GM19043 (cell line): ENCODE results near the gene LDB3.
"Not testable (repeated sequence)": the region's sequence is repeated elsewhere in the genome, so short reads cannot be mapped to it uniquely, and the experiment has no call there.

Experiments used
- ATAC-seq: cut with Tn5 transposase; IDR thresholded peaks from one replicate; pipeline ENCODE4 v1.9.1; 2021; ENCODE audit warnings: low read depth; ENCODE audit not compliant: unreplicated experiment

Gene LDB3

DNA sequence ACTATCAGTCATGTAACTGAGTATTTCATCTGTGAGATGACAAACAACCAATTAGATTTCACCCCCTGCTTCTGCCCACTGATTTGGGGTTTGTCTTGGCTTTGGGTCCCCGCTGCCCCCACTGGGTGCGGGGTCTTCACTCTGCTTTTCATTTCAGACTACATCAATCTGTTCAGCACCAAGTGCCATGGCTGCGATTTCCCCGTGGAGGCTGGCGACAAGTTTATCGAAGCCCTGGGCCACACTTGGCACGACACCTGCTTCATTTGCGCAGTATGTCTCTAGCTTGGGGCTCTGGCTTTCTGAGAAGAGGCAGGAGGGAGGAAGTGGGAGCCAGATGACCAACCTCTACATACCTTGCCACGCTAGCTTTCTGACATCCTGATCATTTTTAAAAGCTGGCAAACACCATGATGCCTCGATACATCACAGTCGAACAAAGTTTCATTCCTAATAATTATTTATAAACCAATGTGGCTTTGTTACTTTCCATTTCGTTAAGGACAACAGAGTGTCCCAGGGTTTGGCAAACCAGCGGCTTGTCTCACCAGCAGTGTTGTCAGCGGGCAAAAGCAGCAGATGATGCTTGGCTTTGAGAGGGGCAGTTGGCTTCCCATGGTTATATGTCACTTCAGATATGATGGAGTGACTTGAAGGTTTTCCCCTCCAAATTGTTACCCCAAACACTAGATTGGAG is 57.8 kb downstream of the LDB3 start:
- ATAC-seq = no peak

GRCh38 chr10:86726677-86726999 is 58.3 kb downstream of the LDB3 start:
- no peak for ATAC-seq

DNA sequence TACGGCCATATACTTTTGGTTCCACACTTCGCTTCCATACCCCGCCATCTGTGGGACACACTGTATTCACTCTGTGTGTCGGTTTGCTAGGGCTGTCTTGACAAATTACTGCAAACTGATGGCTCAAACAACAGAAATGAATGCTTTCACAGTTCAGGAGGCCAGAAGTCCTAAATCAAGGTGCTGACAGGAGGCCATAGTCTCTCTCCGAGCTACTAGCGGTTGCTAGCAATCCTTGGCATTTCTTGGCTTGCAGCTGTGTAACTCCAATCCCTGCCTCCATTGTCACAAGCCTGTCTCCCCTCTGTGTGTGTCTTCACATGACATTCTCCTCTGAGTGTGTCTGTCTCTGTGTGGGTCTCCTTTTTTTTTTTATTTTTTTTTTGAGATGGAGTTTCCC is 59.2 kb downstream of the LDB3 start:
- no peak for ATAC-seq

DNA sequence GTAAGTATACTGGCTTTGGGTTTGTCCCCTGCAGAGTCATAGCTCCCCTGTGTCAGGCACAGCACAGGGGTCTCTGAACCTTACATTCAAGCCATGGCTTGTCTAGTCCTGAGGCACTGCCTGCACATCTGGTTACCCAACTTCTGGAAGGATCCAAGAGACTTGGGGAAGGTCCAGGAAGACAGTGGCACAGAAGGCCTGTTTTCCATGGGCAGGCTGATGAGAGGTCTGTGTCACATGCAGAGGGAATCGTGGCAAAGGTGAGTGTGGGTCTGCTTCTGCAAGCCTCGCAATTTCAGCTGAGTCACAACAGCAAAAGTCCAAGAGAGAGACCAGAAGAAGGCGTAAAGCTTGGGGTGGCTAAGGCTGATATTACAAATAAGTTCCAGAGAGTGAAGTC is 59.7 kb downstream of the LDB3 start:
- no peak for ATAC-seq

GRCh38 chr10:86729677-86730076 is 61.4 kb downstream of the LDB3 start:
- ATAC-seq = no peak

- no peak for ATAC-seq
Measured at GRCh38 chr10:86730227-86730626, 61.9 kb downstream of the LDB3 start.

- no peak for ATAC-seq
Measured at GRCh38 chr10:86732771-86733170, 64.5 kb downstream of the LDB3 start.

DNA sequence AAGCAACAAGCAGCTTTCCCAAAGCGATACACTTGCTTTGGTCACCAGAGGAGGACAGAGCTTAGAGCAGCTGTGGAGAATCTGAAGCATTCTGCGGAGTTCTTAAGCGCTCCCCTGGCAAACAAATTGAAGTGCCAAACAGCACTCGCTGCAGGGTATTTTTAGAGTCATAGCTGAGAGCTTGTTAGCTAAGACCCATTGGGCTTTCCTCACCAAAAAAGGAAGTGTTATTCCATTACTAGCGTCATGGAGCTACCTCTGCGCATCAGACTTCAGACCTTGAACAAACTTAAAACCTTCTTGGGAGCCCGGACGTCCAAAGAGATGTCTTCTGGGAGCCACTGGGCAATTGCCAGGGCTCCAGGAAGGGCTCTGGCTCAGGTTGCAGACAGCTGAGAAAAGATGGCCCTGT is 65.0 kb downstream of the LDB3 start:
- ATAC-seq = no peak

GRCh38 chr10:86734207-86734988 is 66.1 kb downstream of the LDB3 start:
- peak; percentile 57 for ATAC-seq

DNA sequence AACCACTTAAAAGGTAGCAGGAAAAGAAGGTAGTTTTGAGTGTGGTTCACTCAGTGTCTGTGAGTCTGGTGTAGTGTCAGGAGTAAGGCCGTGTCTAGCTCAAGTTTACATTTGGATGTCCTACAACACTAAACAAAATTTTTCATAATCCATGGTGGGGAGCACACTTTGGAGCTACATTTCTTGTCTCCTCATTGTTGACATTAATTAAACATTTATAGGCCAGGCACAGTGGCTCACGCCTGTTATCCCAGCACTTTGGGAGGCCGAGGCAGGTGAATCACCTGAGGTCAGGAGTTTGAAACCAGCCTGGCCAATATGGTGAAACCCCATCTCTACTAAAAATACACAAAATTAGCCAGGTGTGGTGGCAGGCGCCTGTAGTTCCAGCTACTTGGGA is 67.0 kb downstream of the LDB3 start:
- ATAC-seq = not testable (repeated sequence)

DNA sequence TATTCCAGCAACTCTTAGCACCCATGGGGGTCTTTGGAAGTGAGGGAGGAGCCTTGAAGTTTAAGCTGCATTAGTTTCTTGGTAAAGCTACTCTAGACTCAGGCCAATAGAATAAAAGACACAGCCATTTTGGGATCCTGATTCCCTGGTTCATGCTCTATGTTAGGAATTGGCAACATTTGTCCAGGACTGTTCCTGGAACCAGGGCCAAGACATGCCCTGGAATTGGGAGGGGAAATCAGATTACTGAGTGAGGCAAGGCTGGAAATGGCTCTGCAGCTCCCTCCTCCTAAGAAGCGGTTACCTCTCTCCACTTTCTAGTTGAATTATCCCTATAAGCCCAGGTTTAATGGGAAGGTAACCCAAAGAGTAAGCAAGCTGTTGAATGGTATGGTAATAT is 73.9 kb downstream of the LDB3 start:
- no peak for ATAC-seq

DNA sequence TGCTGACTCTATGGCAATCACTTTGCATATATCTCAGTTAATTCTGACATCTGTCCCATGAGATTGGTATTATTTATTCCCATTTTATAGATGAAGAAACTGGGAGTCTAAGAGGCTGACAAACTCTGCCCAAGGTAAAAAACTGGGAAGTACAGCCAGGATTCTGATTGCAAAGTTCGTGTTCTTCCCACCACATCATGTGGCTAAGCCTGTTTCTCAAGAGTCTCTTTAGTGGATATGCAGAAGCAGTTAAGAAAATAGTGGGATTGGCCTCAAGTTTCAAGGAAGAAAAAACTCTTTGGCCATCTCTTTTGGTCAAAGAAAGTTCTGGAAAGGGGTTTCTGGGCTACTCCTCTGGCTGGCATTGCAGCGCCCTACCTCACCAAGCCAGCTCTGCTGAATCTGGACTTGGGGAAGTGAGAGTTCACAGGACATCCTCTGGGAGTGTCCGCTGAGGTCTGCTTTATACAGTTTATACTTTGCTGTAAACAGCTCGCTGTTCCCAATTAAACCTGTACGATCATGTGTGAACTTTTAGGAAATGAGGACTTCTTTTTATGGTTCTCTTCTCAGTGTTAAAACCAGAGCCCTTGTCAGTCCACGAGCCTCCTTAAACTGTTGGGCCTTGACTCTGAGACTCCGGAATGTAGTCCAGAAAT is 75.9 kb downstream of the LDB3 start:
- no peak for ATAC-seq

- ATAC-seq = no peak
Measured at GRCh38 chr10:86747796-86748581, 79.7 kb downstream of the LDB3 start.

- no peak for ATAC-seq
Measured at GRCh38 chr10:86749854-86750253, 81.5 kb downstream of the LDB3 start.

GRCh38 chr10:86751477-86751876 is 83.2 kb downstream of the LDB3 start:
- ATAC-seq = no peak

- no peak for ATAC-seq
Measured at GRCh38 chr10:86752311-86752710, 84.0 kb downstream of the LDB3 start.

DNA sequence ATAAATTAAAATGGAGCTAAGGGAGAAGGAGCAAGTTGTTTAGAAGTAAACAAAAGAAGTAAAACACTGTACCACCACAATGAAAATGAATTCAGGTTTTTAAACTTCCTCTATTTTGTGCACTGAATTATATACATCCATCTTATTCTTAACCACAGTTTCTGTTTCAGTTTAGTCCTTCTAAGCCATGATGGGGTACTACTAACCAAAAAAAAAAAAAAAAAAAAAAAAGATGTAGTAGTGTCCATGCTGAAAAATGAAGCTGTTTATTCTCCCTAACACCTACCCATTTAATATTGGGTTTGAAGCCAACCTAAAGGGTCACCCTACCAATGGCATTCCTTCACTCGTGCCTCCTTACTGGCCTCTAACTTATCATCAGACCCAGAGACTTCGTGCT is 84.7 kb downstream of the LDB3 start:
- no peak for ATAC-seq

GRCh38 chr10:86753638-86754434 is 85.5 kb downstream of the LDB3 start:
- ATAC-seq = no peak

GRCh38 chr10:86755454-86755739 is 87.1 kb downstream of the LDB3 start:
- ATAC-seq = no peak

DNA sequence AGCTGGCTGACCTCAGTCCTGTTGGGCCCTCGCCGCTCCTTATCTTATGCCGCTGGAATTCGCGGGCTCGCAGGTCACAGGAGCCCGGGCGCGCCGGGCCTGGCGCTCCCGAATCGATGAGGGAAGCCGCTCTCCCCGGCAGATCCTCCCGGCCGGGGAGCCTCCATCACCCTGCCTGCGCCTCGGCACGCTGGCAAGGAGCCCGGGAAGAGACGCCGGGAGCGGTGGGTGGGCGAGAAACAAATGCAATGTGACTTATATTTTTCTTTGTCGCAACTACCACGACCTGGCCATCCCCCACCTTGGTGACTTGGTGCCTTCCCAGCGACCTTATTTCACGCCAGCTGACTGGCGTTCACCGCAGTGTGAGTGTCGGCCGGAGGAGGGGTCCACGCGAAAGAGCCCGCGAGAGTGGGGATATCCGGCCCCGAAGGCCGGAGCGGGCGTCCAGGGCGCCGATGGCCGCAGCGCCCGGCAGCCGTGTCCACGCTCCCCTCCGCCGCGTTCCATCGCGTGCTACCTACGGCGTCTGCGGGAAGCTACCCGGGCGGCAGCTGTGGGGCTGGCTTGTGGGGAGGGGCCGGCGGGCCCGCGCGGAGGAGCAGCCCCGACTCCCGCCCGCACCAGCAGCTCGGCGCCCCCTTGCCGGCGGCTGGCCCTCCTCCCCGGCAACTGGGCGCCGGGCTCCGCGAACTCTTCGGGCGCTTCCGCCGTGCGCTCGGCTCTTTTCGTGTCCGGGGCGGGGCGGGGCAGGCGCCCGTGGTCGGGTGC is 87.6 kb downstream of the LDB3 start:
- peak; percentile 70 for ATAC-seq
